HG03575 (cell line): ENCODE data around the gene ETS1.

Experiments
- ATAC-seq: cut with Tn5 transposase; IDR thresholded peaks from one replicate; pipeline ENCODE4 v1.9.1; 2021; ENCODE audit not compliant: unreplicated experiment, insufficient number of reproducible peaks, low FRiP score; ENCODE audit errors: extremely low read depth

The ETS1 gene

DNA sequence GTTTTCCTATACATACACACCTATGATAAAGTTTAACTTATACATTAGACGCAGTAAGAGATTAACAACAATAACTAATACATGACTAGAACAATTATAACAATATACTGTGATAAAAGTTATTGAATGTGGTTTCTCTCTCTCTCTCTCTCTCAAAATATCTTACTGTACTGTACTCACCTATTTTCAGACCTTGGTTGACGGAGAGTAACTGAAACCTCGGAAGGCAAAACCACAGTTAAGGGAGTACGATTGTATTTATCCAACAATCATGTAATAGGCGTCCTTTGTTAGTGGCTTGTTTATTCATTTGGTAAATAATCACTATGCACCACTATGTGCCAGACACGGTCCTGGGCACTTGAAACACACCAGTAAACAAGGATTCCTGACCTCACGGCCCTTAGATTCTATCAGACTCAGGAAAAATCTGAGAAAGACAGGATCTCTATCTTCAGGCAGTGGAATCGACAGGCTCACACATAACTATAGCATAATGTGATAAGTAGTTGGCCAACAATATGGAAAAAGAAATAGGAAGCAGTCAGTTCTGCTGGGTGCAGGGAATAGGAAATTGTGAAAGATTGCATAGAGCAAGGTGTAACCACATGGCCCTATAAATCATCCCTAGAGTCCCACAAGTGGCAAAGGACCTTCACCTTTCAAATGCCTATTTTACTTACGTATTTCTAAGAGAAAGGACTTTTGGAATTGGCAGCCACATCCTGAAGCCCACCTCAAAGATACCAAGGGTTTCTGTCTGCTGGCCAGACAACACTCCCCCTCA is 12.0 kb downstream of the ETS1 start:
- ATAC-seq, result no peak

DNA sequence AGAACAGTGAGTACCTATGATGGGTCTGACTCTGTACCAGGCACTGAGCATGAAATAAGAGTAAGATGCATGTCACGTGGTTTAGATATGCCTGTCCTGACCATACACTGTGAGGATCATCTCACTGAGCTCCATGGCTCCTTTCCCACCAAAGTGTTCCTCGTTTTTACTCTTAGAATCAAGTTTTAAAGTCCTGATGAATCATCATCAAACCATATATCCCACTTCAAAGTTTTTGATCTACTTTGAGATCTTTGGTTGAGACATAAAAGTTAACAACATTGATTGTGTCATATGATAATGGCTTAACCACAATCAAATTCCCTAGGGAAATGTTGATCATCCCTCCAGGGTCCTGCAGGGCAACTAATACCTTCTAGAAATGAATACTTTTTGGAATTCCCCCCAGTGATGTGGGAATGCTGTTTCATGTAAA is 12.8 kb downstream of the ETS1 start:
- ATAC-seq, result no peak

DNA sequence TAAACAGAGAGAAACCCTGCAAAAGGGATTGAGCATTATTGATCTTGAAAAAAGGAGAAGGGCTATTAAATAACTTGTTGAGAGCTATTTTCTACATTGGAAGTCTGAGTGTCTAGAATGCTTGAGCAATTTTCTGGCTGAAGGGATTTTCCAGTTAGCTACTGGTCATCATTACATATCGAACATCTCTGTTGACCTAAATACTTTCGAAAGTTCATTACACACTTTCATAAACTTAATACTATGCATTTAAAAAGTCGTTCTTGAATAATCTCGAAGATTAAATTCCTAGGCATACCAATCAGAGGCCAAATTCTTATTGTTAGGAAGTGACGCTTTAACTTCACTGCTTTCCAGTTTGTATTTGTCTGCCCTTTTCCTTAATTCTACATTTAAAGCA is 13.7 kb downstream of the ETS1 start:
- ATAC-seq, result no peak

DNA sequence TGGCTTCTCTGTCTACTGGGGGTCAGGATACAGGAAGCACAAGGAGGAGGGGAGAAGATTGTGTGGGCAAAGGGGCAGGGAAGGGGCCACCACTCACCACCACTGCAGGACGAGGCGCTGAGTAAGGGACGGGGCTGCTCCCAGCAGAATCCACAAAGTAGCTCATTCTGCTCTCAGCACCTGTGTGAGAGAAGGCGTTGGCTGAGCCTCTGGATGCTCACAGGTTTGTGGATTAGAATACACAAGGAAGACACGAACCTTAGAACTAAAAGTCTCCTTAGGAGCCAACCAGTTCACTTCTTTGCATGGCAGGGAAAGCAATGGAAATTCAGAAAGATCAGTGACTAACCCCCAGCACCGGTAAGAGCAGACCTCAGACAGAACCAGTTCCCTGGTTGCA is 14.4 kb downstream of the ETS1 start:
- no peak for ATAC-seq

DNA sequence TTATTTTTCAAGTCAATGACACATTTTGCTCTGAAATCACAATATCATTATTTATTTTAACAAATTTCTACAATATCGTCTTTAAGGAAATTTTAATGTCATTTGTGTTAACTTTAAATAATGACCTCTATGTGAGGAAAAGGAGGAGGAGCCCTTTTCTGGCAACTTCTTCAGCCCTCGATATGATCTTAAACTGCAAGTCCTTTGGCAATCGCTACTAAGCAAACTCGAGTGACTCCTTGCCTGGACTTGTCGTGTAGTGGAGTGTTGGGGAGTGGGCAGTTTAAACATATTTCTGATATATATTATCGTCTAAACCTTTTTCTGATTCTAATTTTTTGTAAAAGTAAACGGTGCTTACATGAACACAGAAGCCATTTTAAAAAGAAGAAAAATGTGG is 16.7 kb downstream of the ETS1 start:
- ATAC-seq, result no peak

DNA sequence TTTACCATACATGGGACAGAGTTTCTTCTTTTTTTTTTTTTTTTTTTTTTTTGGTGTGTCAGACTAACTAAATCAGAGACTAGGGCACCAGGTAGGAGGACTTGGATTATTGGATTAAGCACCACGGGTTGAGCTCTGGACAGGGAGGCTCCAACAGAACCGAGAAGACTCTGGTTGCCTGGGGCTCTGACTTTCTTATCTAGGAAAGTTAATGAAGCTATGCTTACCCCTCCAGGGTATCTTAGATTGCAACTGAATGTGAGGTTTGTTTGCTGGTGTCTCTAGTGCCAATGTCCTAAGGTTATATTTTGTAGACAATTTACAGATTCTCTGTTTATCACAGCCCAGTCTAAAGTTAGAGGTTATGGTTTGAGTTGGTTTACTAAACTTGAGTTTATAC is 18.1 kb downstream of the ETS1 start:
- ATAC-seq, result no peak

DNA sequence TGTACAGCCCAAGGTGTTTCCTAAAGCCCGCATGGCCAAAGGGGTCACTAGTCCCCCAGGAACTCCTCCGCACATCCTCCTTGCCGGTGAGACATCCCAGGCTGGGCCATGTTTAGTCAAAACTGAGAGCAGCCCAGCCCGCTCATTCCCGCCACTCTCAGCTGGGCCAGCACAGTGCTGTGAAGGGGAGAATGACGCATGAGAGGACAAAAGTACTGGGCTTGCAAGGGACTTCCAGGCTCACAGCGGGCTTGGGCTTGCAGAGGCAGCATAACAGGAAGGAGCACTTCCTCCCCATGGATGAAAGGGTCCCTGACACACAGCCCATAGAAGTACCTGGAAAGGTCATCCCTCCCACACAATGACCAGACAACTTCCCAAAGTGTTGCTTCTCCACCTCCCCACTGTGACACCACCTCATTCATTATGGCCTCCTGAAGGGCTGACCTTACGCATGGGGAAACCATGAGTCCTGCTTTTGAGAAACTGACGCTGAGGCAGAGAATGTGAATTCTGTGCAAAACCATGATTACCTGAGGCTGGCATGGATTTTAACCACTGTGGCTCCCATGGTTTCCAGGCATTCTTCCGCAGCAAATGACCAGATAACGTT is 19.1 kb downstream of the ETS1 start:
- no peak for ATAC-seq

DNA sequence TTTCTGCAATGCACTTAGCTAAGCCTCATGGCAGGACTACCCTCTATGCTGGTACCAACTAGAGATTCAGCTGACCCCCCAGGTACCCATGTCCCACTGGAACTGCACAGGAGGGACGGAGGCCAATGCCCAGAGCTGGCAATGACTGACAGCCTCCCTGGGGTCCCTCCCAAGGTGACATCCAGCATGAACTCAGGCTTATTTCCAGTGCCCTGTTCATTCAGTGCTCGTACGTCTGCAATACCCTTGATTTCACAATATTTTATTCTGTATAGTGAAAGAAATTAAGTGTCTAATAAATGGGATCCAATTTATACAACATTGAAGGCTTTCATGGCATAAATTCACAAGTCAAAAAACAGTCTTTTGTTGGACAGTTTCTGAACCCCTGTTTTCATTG is 20.2 kb downstream of the ETS1 start:
- no peak for ATAC-seq

DNA sequence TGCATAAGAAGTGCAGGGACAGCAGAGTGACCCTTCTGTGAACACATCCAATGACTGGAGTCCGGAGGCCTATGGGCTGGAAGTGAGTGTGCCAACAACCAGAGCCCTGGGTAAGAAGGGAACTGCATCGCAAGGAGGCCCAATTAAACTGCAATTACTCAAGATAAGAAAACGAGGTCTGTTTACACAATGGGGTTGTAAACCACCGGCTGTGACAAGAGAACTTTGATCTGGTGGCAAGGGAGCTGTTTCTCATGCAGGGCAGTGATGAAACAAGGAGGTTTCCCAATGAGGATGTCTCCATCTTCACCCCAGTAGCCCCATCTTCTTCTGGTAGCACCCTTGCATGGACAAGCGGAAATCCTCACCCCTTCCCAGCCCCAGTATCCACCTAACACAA is 21.5 kb downstream of the ETS1 start:
- ATAC-seq, result no peak

DNA sequence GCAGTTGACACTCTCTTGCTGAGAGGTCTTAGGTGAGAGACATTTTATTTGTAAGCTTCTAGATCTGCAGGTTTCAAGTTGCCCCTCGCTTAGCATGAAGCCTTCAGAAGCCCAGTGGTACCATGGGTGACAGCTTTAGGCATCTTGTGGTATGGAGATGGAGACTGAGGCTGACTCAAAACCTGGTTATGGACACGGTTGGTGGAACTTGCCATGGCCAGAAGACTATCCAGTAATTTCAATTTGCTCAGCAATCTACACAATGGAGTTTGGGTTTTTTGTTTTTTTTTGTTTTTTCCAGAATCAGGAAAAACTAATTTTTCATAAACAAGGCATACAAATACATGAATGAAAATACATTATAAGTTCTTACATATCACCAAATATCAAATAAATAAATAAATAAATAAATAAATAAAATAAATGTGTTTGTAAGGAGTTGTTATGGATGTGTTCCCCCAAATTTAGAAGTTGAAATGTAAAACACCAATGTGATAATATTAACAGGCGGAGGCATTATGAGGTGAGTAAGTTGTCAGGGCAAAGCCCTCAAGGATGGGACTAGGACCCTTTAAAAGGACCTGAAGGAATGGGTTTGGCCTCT is 22.6 kb downstream of the ETS1 start:
- no peak for ATAC-seq

DNA sequence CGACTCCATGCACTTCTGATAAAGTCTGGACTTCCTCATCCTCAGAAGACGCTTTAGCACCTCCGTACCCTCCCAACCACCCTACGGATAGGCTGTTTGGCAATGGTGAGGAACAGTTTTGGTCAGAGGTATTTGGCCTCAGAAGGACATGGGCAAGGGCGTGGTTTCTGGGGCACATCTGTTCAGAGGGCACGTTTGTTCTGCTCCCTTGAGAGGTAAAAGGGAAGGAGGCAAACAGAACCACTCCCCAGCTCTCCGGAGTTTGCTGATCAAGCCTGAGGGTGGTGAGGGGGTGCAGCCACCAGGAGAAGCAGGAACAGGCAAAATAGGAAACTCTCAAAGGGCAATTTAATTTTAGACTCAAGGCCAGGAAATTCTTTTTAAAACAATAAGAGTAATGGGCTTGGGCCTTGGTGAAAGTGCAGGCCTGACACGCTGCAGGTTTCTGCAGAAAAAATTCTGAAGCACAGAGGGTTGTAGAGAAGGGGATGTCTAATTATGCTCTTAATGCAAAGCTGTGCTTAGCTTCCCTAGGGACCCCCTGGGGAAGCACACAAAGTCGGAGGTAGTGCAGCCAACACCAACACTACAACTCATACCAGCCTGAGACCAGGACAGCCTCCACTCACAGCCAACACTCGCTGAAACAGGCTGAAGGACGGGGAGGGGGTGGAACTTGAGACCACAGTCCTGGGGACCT is 23.3 kb downstream of the ETS1 start:
- ATAC-seq, result no peak

DNA sequence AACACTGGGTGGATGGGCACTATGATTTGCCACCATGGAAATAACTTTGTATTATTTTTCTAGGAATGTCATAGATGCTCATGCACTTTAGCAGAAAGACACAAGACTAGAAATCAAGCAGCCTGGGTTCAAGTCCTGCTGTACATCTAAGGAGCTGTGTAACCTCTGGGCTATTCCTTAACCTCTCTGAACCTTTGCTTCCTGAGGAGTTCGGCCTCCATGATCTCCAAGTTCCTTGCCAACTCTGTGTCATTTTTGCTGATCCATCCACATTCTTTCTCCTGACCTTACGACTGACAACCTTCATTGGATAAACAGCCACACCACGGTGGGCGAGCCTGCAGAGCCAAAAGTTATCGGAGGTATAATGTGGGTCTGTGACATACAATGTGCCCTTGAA is 24.1 kb downstream of the ETS1 start:
- no peak for ATAC-seq

DNA sequence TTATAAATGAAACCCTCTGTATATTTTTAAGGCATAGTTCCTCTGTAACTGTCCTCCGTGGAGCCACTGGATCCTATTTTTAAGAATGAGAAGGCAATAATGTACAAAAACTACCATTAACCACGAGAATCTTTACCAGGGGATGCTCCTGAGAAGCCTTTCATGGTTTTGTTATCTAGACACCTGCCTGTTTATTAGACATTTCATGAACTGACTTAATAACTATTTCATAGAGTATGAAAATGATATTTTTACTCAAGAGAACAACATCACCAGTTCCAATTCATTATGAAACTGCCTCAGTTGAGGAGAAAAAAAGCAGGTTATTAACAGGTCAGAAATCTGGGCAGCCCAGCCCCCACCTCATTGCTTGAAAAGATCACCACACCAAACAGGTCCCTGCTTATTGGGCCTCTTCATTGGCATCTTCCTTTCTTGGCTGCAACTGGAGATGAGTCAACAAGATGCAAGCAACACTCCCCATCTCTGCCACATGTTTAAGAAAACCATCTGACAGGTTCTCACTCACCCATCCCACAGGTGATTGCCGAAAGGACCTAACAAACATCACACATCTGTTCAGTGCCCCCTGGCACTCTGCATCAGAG is 27.8 kb downstream of the ETS1 start:
- ATAC-seq, result no peak

DNA sequence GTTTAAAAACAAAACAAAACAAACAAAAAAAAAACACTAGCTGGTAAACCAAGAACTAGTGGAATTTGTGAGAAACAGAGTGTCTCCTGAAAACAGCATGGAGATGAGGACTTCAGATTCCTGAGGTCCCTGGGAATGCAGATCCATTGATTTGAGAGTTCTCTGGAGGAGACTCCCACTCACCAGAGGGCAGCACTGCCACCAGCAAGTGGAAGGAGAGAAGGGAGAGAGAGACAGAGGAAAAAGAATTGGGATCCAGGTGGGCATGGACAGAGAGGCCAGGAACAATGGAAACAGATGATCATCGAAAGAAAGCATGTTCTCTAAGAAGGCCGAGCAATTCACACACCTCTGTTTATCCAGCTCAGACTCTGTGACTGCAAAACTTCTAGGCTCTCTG is 31.8 kb downstream of the ETS1 start:
- no peak for ATAC-seq

DNA sequence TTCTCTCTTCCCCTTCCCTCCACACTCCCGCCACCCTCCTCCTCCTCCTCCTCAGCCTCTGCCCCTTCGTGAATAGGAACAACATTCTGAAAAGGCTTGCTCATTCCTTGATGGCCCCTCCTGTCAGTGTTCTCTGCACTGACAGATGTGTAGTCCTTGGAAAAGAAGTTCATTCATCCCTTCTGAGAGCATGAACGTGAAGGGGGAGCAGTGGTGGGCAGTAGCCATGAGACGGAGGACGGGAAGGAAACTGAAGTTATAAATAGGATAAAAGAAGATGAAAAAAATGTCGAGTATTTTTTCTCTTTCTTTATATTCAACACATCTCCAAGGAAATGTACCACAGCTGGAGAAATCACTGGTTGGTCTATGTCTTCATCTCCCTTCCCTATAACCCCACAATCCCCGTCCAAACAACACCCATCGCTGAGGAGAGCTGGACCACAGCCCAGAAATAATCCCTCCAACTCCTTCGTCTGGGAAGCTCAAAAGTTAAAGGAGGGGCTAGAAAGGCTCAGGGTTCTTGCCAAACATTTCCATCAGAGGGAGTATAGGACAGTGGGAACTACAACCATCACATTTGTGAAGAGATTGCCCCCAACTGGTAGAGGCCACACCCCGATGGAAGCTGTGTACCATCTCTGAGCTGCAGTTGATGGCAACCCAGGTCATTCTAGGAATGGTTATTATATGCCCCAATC is 33.5 kb downstream of the ETS1 start:
- ATAC-seq, result no peak

DNA sequence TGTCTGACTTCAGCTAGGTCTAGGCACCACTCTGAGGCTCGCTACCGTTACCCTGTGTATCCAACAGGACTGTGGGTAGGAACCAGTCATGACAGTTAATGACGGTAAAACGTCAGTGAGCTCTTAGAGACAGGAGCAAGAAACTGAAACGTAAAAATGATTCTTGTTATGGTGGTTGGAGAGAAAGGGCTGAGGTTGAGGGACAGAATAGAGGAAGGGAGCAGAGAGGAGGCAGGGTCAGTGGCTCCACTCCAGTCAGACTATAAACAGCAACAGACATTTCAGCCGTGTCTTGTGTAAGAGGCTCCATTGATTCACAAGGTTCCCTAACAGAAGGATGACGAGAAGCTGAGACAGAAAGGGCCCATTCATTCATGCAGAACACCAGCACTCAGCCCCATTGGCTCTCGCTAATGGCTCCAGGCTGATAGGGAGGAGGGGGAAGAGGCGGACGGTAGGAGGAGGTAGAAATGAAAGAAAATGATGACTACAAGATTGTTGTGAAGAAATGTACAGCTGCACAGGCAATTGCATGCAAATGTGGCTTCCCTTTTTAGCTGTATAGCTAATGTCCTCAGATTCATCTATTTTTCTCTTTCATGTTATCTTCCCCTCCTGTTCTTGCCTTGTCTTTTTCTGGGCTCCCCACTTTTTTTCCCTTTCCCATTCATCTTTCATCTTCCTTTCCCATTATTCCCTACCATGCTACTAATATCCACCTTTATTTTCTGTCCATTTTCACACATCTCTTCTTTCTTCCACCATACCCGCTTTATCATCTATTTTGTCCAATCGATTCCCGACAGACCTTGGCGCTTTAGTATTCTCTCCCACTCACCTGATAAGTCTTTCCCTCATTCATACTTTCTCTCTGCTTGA is 34.3 kb downstream of the ETS1 start:
- ATAC-seq, result peak; percentile 35

DNA sequence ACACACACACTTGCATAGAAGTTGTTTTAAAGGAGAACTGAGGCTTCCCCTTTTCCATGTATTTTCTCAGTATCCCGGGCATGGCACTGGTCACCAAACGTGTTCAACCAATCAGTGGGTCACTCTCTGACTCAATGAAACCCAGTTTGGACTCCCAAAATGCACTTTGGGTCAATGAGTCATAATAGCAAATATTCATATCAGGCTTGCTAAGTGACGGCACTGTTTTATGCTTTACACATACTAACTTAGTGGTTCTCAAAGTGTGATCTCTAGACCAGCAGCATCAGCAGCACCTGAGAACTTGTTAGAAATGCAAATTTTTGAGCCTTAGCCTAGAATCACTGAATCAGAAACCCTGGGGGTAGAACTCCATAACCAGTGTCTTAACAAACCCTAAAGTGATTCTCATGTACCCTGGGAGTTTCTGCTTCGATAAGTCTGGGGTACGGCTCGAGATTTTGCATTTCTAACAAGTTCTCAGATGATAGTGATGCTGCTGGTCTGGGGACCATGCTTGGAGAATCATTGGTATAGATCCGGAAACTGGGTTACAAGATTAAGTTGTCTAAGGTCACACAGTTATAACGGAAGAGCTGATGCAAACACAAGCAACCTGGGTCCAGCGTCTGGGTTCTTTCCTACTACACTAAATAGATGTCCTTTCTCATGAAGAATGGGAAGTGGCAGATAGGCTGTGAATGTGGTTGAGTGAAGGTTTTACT is 35.6 kb downstream of the ETS1 start:
- peak; percentile 63 for ATAC-seq
